OCI-LY7 (cell line): ENCODE results near the gene ABI3BP.

Experiments used
- CTCF ChIP-seq: fragments of 200-600 bp; sonication (generic); conservative IDR thresholded peaks from 2 replicates; pipeline ENCODE4 v1.5.1; 2014; ENCODE audit warnings: mild to moderate bottlenecking, antibody characterized with exemption, low read length, moderate library complexity, mixed read lengths
- EZH2phosphoT487 ChIP-seq: fragments of 200-600 bp; sonication (generic); IDR thresholded peaks from 2 replicates; pipeline ENCODE4 v1.6.1; 2018; ENCODE audit warnings: low read depth, borderline replicate concordance, mild to moderate bottlenecking, mixed run types, antibody characterized with exemption, low read length, moderate library complexity, mixed read lengths

GRCh38 chr3:100852840-100853239, 140.4 kb downstream of the ABI3BP start:
- no peak for TF ChIP-seq CTCF
- no peak for TF ChIP-seq EZH2phosphoT487
